Vagina (tissue), 2 donors: ENCODE results near the gene MEF2D.

Source experiments
- CTCF ChIP-seq, 3 experiments: fragments of 450-650 bp in 2 of 3; fragments of 200-600 bp in 1 of 3; sonication (generic) in 1 of 3; IDR thresholded peaks; one replicate each; pipeline ENCODE4 v1.5.1; 2017 to 2019; ENCODE audit warnings: antibody characterized with exemption in 3 of 3, mild to moderate bottlenecking in 2 of 3, moderate library complexity in 2 of 3
- POLR2A ChIP-seq, 2 donors: fragments of 450-650 bp; IDR thresholded peaks; one replicate each; pipeline ENCODE4 v1.6.1; 2017; ENCODE audit warnings: antibody characterized with exemption in 2 of 2, mild to moderate bottlenecking in 2 of 2, moderate library complexity in 2 of 2
- POLR2AphosphoS5 ChIP-seq, 2 donors: sonication (generic); formaldehyde crosslinking; IDR thresholded peaks; one replicate each; pipeline ENCODE4 v1.9.0; 2017; ENCODE audit warnings: antibody characterized with exemption in 2 of 2, mild to moderate bottlenecking in 2 of 2, low read depth in 1 of 2; ENCODE audit not compliant: insufficient read depth in 1 of 2

DNA sequence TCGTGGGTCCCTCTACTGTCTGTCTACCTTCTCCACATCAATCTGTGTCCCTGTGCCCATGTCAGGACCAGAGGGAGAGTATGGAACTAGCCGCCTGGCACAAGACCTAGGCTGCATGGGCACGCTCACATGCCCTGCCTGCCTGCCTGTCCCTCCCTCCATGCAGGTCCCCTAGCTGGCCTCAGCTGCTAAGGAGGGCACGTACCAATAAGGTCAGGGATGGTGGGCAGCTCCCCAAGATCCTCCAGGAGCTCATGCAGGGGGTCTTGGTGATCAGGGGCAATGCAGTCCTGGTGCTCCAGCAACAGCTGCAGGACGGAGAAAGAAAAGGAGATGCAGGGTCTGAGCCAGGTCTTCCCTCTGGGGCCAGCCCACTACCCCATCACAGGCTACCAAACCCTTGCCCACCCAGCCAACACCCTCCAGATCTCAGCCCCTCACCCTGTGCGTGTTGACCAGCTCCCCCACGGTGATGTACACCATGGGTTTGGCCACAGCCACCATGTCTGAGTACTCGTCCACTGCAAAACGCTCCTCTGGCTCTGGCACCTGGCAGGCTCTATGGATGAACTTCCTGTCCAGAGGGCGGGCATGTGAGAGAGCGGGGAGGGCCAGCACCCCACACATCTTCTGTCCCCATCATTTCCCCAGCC, 33.1 kb upstream of the MEF2D start:
- TF ChIP-seq CTCF (IDR thresholded peaks at IDR 0.05): no peak
- no peak for TF ChIP-seq POLR2AphosphoS5 (IDR thresholded peaks at IDR 0.05; ENCODE audit: insufficient read depth in 1 of 2, low read depth in 1 of 2)
- TF ChIP-seq POLR2A (IDR thresholded peaks at IDR 0.05): no peak
